OCI-LY7 (cell line): ENCODE measurements around the gene DNMT1. TPM values are rescaled to one million over a fixed set of nuclear protein-coding genes. Genes with fewer than 3 reads are reported as not detected.
A peak's percentile ranks its signal among the peaks of the same experiment; 100 is the strongest.

Source experiments
- BruUV-seq: library from RNA; stranded (reverse); fragments of 400-500 nt; replicated peaks from 2 replicates; lab custom pipeline; 2021; lab: Mats Ljungman, UMichigan
- CTCF ChIA-PET: fragments of 300-600 bp; sonication (Branson Sonifier 250); formaldehyde crosslinking; loops from one replicate; lab custom pipeline; 2022; ENCODE audit warnings: antibody characterized with exemption; ENCODE audit not compliant: unreplicated experiment; lab: Charles Lee
- POLR2A ChIA-PET: fragments of 300-600 bp; sonication (Branson Sonifier 250); formaldehyde crosslinking; loops from one replicate; lab custom pipeline; 2022; ENCODE audit warnings: antibody characterized with exemption; lab: Charles Lee
- DNase-seq: peaks from one replicate; pipeline ENCODE4 v3.0.0-alpha.2; 2015; ENCODE audit warnings: low spot score
- H2AFZ ChIP-seq: fragments of 200-600 bp; sonication (generic), shearing (Covaris generic); 2 replicates; pipeline ENCODE4 v1.6.1; 2014; ENCODE audit warnings: mild to moderate bottlenecking, antibody characterized with exemption, low read length, moderate library complexity
- H3K27ac ChIP-seq: fragments of 200-600 bp; sonication (generic); 2 replicates; pipeline ENCODE4 v1.5.1; 2014; ENCODE audit warnings: mixed run types, low read depth, mild to moderate bottlenecking, moderate library complexity, low read length, inconsistent platforms; ENCODE audit not compliant: poor library complexity, severe bottlenecking
- H3K36me3 ChIP-seq: fragments of 200-600 bp; sonication (generic); 2 replicates; pipeline ENCODE4 v1.6.1; 2014; ENCODE audit warnings: mild to moderate bottlenecking, antibody characterized with exemption, low read length, moderate library complexity, mixed read lengths; ENCODE audit not compliant: insufficient read depth
- H3K4me1 ChIP-seq: fragments of 200-600 bp; sonication (generic); 2 replicates; pipeline ENCODE4 v1.5.1; 2014; ENCODE audit warnings: mild to moderate bottlenecking, low read length; ENCODE audit not compliant: insufficient read depth, poor library complexity, severe bottlenecking
- H3K4me2 ChIP-seq: fragments of 200-600 bp; sonication (generic); 2 replicates; pipeline ENCODE4 v1.6.1; 2014; ENCODE audit warnings: mild to moderate bottlenecking, low read length
- H3K4me3 ChIP-seq: fragments of 200-600 bp; sonication (generic); 2 replicates; pipeline ENCODE4 v1.5.1; 2014; ENCODE audit warnings: mild to moderate bottlenecking, low read depth, low read length; ENCODE audit not compliant: poor library complexity, severe bottlenecking
- H3K79me2 ChIP-seq: fragments of 200-600 bp; sonication (generic); 2 replicates; pipeline ENCODE4 v1.6.1; 2016; ENCODE audit warnings: low read depth, mild to moderate bottlenecking, low read length, moderate library complexity, mixed read lengths; ENCODE audit not compliant: insufficient read depth
- H3K9me2 ChIP-seq: fragments of 200-600 bp; sonication (generic); 2 replicates; pipeline ENCODE4 v1.6.1; 2016; ENCODE audit warnings: mild to moderate bottlenecking, low read length, mixed read lengths; ENCODE audit not compliant: insufficient read depth
- H3K9me3 ChIP-seq: fragments of 200-600 bp; sonication (generic); 2 replicates; pipeline ENCODE4 v1.6.1; 2014; ENCODE audit warnings: mild to moderate bottlenecking, mixed run types, low read length, mixed read lengths
- H4K20me1 ChIP-seq: fragments of 200-600 bp; sonication (generic); 2 replicates; pipeline ENCODE4 v1.6.1; 2014; ENCODE audit warnings: mild to moderate bottlenecking, antibody characterized with exemption, low read length, moderate library complexity, mixed read lengths; ENCODE audit not compliant: insufficient read depth
- EZH2phosphoT487 ChIP-seq: fragments of 200-600 bp; sonication (generic); IDR thresholded peaks from 2 replicates; pipeline ENCODE4 v1.6.1; 2018; ENCODE audit warnings: low read depth, borderline replicate concordance, mild to moderate bottlenecking, mixed run types, antibody characterized with exemption, low read length, moderate library complexity, mixed read lengths
- intact Hi-C: fragments of 100-400 bp; cut with micrococcal nuclease; formaldehyde crosslinking; loops from one replicate; pipeline ENCODE4 v1.10.0; 2022; ENCODE audit not compliant: unreplicated experiment
- total RNA-seq, 2 experiments: library from RNA; depleted of rRNA in 1 of 2; stranded (reverse); fragments of >200 nt in 1 of 2; shearing (Covaris generic) in 1 of 2; gene quantifications; 2 replicates each; pipeline ENCODE4 v1.2.3, GENCODE V29; 2014 to 2022
- TF ChIP-seq, protein P1 (sequence below): fragments of 200-600 bp; sonication (generic); conservative IDR thresholded peaks from 2 replicates; pipeline ENCODE4 v1.5.1; 2014; ENCODE audit warnings: mild to moderate bottlenecking, antibody characterized with exemption, low read length, moderate library complexity, mixed read lengths

Gene DNMT1
- total RNA-seq, 2 experiments from 2014 or later, result 329 to 680 TPM

DNA sequence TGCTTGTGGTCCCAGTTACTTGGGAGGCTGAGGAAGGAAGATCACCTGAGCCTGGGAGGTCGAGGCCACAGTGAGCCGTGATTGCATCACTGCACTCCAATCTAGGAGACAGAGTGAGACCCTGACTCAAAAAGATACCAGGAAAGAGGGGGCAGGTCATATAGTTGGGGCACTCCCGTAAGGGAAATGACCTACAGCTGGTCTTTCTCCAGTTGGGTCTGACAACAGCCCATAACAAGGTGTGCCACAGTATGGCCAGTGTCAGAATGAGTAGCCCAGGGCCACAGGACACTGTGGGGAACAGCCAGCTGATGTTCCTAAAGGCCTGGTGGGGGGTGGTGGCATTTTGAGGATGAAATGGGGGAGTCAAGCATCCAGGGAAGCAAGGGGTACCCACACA is 10.8 kb downstream of the DNMT1 start:
- Histone ChIP-seq H3K4me3 (no peak overlapping the region), H3K79me2 (peaks cover 97% of the 10 kb centered on the region), H3K9me3 (no peaks in the 10 kb centered on the region), H3K9me2 (no peaks in the 10 kb centered on the region), H3K27ac (peak overlapping the region; percentile 25), H2AFZ (no peak overlapping the region), H3K36me3 (peaks cover 95% of the 10 kb centered on the region), H3K4me2 (no peak overlapping the region), H3K4me1 (peaks cover 28% of the 10 kb centered on the region), H4K20me1 (peaks cover 37% of the 10 kb centered on the region)
- CTCF ChIA-PET, result no interaction called here
- BruUV-seq, result no TSS peak
- POLR2A ChIA-PET, result no interaction called here
- intact Hi-C loops, result no loop called here
- TF ChIP-seq, protein P1, sequence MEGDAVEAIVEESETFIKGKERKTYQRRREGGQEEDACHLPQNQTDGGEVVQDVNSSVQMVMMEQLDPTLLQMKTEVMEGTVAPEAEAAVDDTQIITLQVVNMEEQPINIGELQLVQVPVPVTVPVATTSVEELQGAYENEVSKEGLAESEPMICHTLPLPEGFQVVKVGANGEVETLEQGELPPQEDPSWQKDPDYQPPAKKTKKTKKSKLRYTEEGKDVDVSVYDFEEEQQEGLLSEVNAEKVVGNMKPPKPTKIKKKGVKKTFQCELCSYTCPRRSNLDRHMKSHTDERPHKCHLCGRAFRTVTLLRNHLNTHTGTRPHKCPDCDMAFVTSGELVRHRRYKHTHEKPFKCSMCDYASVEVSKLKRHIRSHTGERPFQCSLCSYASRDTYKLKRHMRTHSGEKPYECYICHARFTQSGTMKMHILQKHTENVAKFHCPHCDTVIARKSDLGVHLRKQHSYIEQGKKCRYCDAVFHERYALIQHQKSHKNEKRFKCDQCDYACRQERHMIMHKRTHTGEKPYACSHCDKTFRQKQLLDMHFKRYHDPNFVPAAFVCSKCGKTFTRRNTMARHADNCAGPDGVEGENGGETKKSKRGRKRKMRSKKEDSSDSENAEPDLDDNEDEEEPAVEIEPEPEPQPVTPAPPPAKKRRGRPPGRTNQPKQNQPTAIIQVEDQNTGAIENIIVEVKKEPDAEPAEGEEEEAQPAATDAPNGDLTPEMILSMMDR, result no peak
- TF ChIP-seq EZH2phosphoT487, result no peak
- no peak for DNase-seq

GRCh38 chr19:10182847-10183246 is 11.9 kb downstream of the DNMT1 start:
- H3K4me2 ChIP-seq, result no peak overlapping the region
- H3K4me3 ChIP-seq, result no peak overlapping the region
- H4K20me1 ChIP-seq, result peaks cover 29% of the 10 kb centered on the region
- peaks cover 28% of the 10 kb centered on the region for H3K4me1 ChIP-seq
- H3K36me3 ChIP-seq, result peaks cover 90% of the 10 kb centered on the region
- H3K9me3 ChIP-seq, result no peaks in the 10 kb centered on the region
- CTCF ChIA-PET, result no interaction called here
- intact Hi-C loops, result no loop called here
- H3K27ac ChIP-seq, result no peak overlapping the region
- no peak overlapping the region for H2AFZ ChIP-seq
- TF ChIP-seq EZH2phosphoT487, result no peak
- TF ChIP-seq, protein P1, result no peak
- POLR2A ChIA-PET, result no interaction called here
- no peak for DNase-seq
- BruUV-seq, result no TSS peak
- H3K9me2 ChIP-seq, result no peaks in the 10 kb centered on the region
- peaks cover 94% of the 10 kb centered on the region for H3K79me2 ChIP-seq

DNA sequence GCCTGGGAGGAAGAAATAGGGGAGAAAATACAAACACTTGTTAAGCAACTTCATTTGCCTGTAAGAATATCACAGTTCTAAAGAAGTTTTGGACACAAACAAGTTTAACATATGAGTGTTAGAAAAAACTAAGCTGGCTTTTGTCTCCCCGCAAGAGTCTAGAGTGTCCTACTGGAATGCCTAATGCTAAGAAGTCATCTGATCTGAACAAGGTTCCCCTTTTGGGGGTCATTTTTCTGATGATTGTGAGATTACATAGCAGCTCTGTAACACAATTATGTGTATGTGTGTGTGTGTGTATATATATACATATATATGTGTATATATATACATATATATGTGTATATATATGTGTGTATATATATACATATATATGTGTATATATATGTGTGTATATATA is 12.7 kb downstream of the DNMT1 start:
- peaks cover 88% of the 10 kb centered on the region for H3K36me3 ChIP-seq

More for the DNA sequence above, 12.7 kb downstream of the DNMT1 start:
- Histone ChIP-seq H3K4me3 (no peak overlapping the region), H3K9me3 (no peaks in the 10 kb centered on the region), H2AFZ (no peak overlapping the region), H3K27ac (no peak overlapping the region), H4K20me1 (peaks cover 23% of the 10 kb centered on the region), H3K9me2 (no peaks in the 10 kb centered on the region), H3K79me2 (peaks cover 88% of the 10 kb centered on the region), H3K4me1 (peaks cover 28% of the 10 kb centered on the region), H3K4me2 (no peak overlapping the region)
- POLR2A ChIA-PET, result interaction anchor here (0.7 to 1.6 kb wide), 2 partner anchors 10 to 66 kb away, joined by 3 to 5 read pairs; no protein-coding TSS in a partner anchor
- no TSS peak for BruUV-seq
- intact Hi-C loops, result no loop called here
- CTCF ChIA-PET, result no interaction called here
- TF ChIP-seq, protein P1, result no peak
- no peak for TF ChIP-seq EZH2phosphoT487
- no peak for DNase-seq
